ENCODE measurements around the gene TBL1X. TPM values are rescaled to one million over a fixed set of nuclear protein-coding genes. Genes with fewer than 3 reads are reported as not detected.

Gene TBL1X
- total and polyA plus RNA-seq, 2 of the 8 experiments (the other 6 are each of a cell fraction or from before 2014, with no cell fraction given) = 13.3 to 25.6 TPM

- H3K9ac ChIP-seq (replicated peaks in 1 of 4; ENCODE audit: extremely low read depth in 1 of 4, low read depth in 3 of 4, low read length in 3 of 4) = no peak overlapping the region
- FAIRE-seq = no peak
- H4K5ac ChIP-seq (ENCODE audit: insufficient read length, low read depth, low read length) = no peak overlapping the region
- no peak overlapping the region for H2AK5ac ChIP-seq (ENCODE audit: low read depth, low read length)
- no peak overlapping the region for H3K56ac ChIP-seq (replicated peaks; ENCODE audit: insufficient read length, low read depth, low read length)
- no peak overlapping the region for H3K14ac ChIP-seq (ENCODE audit: insufficient read length)
- H2AFZ ChIP-seq (ENCODE audit: low read length) = no peak overlapping the region
- H4K20me1 ChIP-seq (replicated peaks in 1 of 2; ENCODE audit: control insufficient read depth in 1 of 2, insufficient read depth in 2 of 2, low read length in 2 of 2) = no peaks in the 10 kb centered on the region
- H3K23ac ChIP-seq (ENCODE audit: insufficient read length) = no peak overlapping the region
- H3K27ac ChIP-seq (ENCODE audit: low read depth, low read length) = no peak overlapping the region
- no peaks in the 10 kb centered on the region for H3K36me3 ChIP-seq (ENCODE audit: control insufficient read depth in 2 of 4, insufficient read depth in 4 of 4, low read length in 3 of 4)
- no peak for DNase-seq (ENCODE audit: low read depth in 1 of 2, low spot score in 2 of 2)
- H3K4me2 ChIP-seq (ENCODE audit: insufficient read depth in 1 of 2, low read depth in 2 of 2, low read length in 2 of 2) = no peak overlapping the region
- CTCF ChIA-PET (ENCODE audit: partially characterized antibody) = interaction anchor here (1.1 kb wide), 1 partner anchor 8 kb away, joined by 3 read pairs; no protein-coding TSS in a partner anchor
- no peak overlapping the region for H2BK15ac ChIP-seq (ENCODE audit: low read length)
- no peak overlapping the region for H3K18ac ChIP-seq (ENCODE audit: extremely low read depth, low read length)
- no peak overlapping the region for H4K8ac ChIP-seq (ENCODE audit: extremely low read depth, insufficient read depth, low read length)
- H3K79me2 ChIP-seq (ENCODE audit: control insufficient read depth in 1 of 2, insufficient read depth in 2 of 2, low read length in 2 of 2) = peaks cover 0 to under 1% of the 10 kb centered on the region in 2 experiments; a peak in 1 of 4 replicates
- H4K91ac ChIP-seq (replicated peaks; ENCODE audit: insufficient read length, low read length) = no peak overlapping the region
- H3K79me1 ChIP-seq (ENCODE audit: low read depth, low read length) = no peaks in the 10 kb centered on the region
- peaks cover 0 to 3% (median 0%) of the 10 kb centered on the region in 4 experiments; a peak in 2 of 7 replicates for H3K4me1 ChIP-seq (replicated peaks in 1 of 4; ENCODE audit: control insufficient read depth in 3 of 4, insufficient read depth in 4 of 4, low read length in 3 of 4)
- POLR2A ChIA-PET (ENCODE audit: partially characterized antibody) = no interaction called here
- H3K27me3 ChIP-seq (replicated peaks in 1 of 4; ENCODE audit: control insufficient read depth in 3 of 4, extremely low read depth in 1 of 4, insufficient read depth in 3 of 4, low read length in 3 of 4) = no peaks in the 10 kb centered on the region
- no peaks in the 10 kb centered on the region for H3K9me3 ChIP-seq (ENCODE audit: insufficient read depth in 2 of 2, low read depth in 1 of 2, low read length in 1 of 2)
- no peak overlapping the region for H2BK12ac ChIP-seq (ENCODE audit: low read depth, low read length)
- H3K4me3 ChIP-seq (ENCODE audit: extremely low read depth in 1 of 4, insufficient read depth in 2 of 4, low read depth in 3 of 4, low read length in 4 of 4) = no peak overlapping the region
- no peak overlapping the region for H2BK5ac ChIP-seq (ENCODE audit: low read depth, low read length)
- H3K23me2 ChIP-seq (ENCODE audit: low read depth, low read length) = no peaks in the 10 kb centered on the region
- H2BK20ac ChIP-seq (ENCODE audit: low read length) = no peak overlapping the region
- H3K4ac ChIP-seq (replicated peaks; ENCODE audit: insufficient read length, low read depth, low read length) = no peak overlapping the region
- H2BK120ac ChIP-seq (replicated peaks; ENCODE audit: low read depth, low read length) = no peak overlapping the region
- TF ChIP-seq KDM5A (IDR thresholded peaks at IDR 0.05; ENCODE audit: low read length) = no peak
- TF ChIP-seq NRF1 (IDR thresholded peaks at IDR 0.05; ENCODE audit: low read depth, low read length) = no peak
- TF ChIP-seq GABPA (IDR thresholded peaks at IDR 0.05; ENCODE audit: borderline replicate concordance, insufficient read depth, low read length) = no peak
- no peak for TF ChIP-seq CHD1 (IDR thresholded peaks at IDR 0.05; ENCODE audit: low read depth, low read length)
- no peak for TF ChIP-seq SIN3A (conservative IDR thresholded peaks at IDR 0.05 in 1 of 2, IDR thresholded peaks at IDR 0.05 in 1 of 2; ENCODE audit: low read depth in 1 of 2, low read length in 2 of 2)
- no peak for TF ChIP-seq CTBP2 (IDR thresholded peaks at IDR 0.05; ENCODE audit: borderline replicate concordance, insufficient read depth, insufficient read length, low read length)
- no peak for TF ChIP-seq USF2 (IDR thresholded peaks at IDR 0.05; ENCODE audit: low read length)
- TF ChIP-seq TBP (IDR thresholded peaks at IDR 0.05; ENCODE audit: low read depth, low read length) = no peak
- no peak for TF ChIP-seq FOSL1 (IDR thresholded peaks at IDR 0.05; ENCODE audit: insufficient read depth, low read depth, low read length)
- TF ChIP-seq RFX5 (IDR thresholded peaks at IDR 0.05; ENCODE audit: borderline replicate concordance, low read depth, low read length) = no peak
- TF ChIP-seq BCL11A (IDR thresholded peaks at IDR 0.05; ENCODE audit: low read depth in 2 of 2, low read length in 2 of 2) = no peak
- no peak for TF ChIP-seq E2F6 (IDR thresholded peaks at IDR 0.05)
- no peak for TF ChIP-seq POU5F1 (IDR thresholded peaks at IDR 0.05; ENCODE audit: low read depth, low read length)
- TF ChIP-seq SIRT6 (IDR thresholded peaks at IDR 0.05; ENCODE audit: low read length) = no peak
Observed at GRCh38 chrX:9638871-9639270, 174.0 kb downstream of the TBL1X start.

Data from H1 (cell line).